H9 (cell line): ENCODE data around the gene HDLBP. TPM values are rescaled to one million over a fixed set of nuclear protein-coding genes. Genes with fewer than 3 reads are reported as not detected.

Experiments used
- DNase-seq: peaks from one replicate; pipeline ENCODE4 v3.0.0-alpha.2; 2017
- H2AFZ ChIP-seq: one replicate; pipeline ENCODE4 v1.6.1; 2013; ENCODE audit warnings: mild to moderate bottlenecking, low read length, control low read depth, moderate library complexity
- H2AK5ac ChIP-seq: 2 replicates; pipeline ENCODE4 v1.6.1; 2013; ENCODE audit warnings: low read length, control low read depth, mixed read lengths; ENCODE audit not compliant: insufficient read length
- H2BK120ac ChIP-seq: one replicate; pipeline ENCODE4 v1.6.1; 2013; ENCODE audit warnings: low read depth, mild to moderate bottlenecking, low read length, control low read depth, inconsistent platforms; ENCODE audit not compliant: poor library complexity, severe bottlenecking
- H2BK12ac ChIP-seq: 2 replicates; pipeline ENCODE4 v1.6.1; 2013; ENCODE audit warnings: low read length, control low read depth, mixed read lengths, low read depth; ENCODE audit not compliant: insufficient read length
- H2BK15ac ChIP-seq: 2 replicates; pipeline ENCODE4 v1.6.1; 2013; ENCODE audit warnings: low read depth, low read length, control low read depth
- H2BK20ac ChIP-seq: one replicate; pipeline ENCODE4 v1.6.1; 2013; ENCODE audit warnings: low read depth, mild to moderate bottlenecking, low read length, control low read depth, inconsistent platforms; ENCODE audit not compliant: poor library complexity, severe bottlenecking
- H2BK5ac ChIP-seq: 2 replicates; pipeline ENCODE4 v1.6.1; 2013; ENCODE audit warnings: low read length, control low read depth, mixed read lengths; ENCODE audit not compliant: insufficient read length
- H3K14ac ChIP-seq: 2 replicates; pipeline ENCODE4 v1.6.1; 2013; ENCODE audit warnings: low read length, control low read depth; ENCODE audit not compliant: insufficient read depth
- H3K18ac ChIP-seq: 2 replicates; pipeline ENCODE4 v1.6.1; 2013; ENCODE audit warnings: low read depth, mild to moderate bottlenecking, mixed read lengths, low read length, control low read depth; ENCODE audit not compliant: insufficient read length
- H3K23ac ChIP-seq: 2 replicates; pipeline ENCODE4 v1.6.1; 2013; ENCODE audit warnings: low read length, control low read depth, mixed read lengths, low read depth; ENCODE audit not compliant: insufficient read length
- H3K23me2 ChIP-seq: 2 replicates; pipeline ENCODE4 v1.6.1; 2013; ENCODE audit warnings: low read depth, mild to moderate bottlenecking, mixed read lengths, low read length, control low read depth; ENCODE audit not compliant: insufficient read length, poor library complexity, severe bottlenecking
- H3K27ac ChIP-seq: 2 replicates; pipeline ENCODE4 v1.5.1; 2013; ENCODE audit warnings: low read length, control low read depth, mixed read lengths, low read depth; ENCODE audit not compliant: insufficient read length
- H3K27me3 ChIP-seq: 2 replicates; pipeline ENCODE4 v1.6.1; 2013; ENCODE audit warnings: low read length, control low read depth, inconsistent platforms; ENCODE audit not compliant: insufficient read depth
- H3K4ac ChIP-seq: 2 replicates; pipeline ENCODE4 v1.6.1; 2013; ENCODE audit warnings: low read depth, mild to moderate bottlenecking, control low read depth, inconsistent platforms, low read length, moderate library complexity
- H3K4me1 ChIP-seq: 2 replicates; pipeline ENCODE4 v1.6.1; 2013; ENCODE audit warnings: low read length, control low read depth, inconsistent platforms; ENCODE audit not compliant: insufficient read depth
- H3K4me2 ChIP-seq: 2 replicates; pipeline ENCODE4 v1.6.1; 2013; ENCODE audit warnings: low read length, control low read depth, mixed read lengths; ENCODE audit not compliant: insufficient read length, insufficient read depth
- H3K56ac ChIP-seq: 2 replicates; pipeline ENCODE4 v1.6.1; 2013; ENCODE audit warnings: low read depth, mild to moderate bottlenecking, mixed read lengths, low read length, control low read depth; ENCODE audit not compliant: insufficient read length
- H3K79me1 ChIP-seq: 2 replicates; pipeline ENCODE4 v1.6.1; 2013; ENCODE audit warnings: low read depth, mild to moderate bottlenecking, moderate library complexity, low read length, control low read depth, inconsistent platforms; ENCODE audit not compliant: insufficient read depth, poor library complexity, severe bottlenecking
- H3K79me2 ChIP-seq: 2 replicates; pipeline ENCODE4 v1.6.1; 2013; ENCODE audit warnings: low read length, control low read depth, inconsistent platforms; ENCODE audit not compliant: insufficient read depth
- H3K9ac ChIP-seq: 2 replicates; pipeline ENCODE4 v1.6.1; 2013; ENCODE audit warnings: low read length, control low read depth, mixed read lengths; ENCODE audit not compliant: insufficient read length; ENCODE audit errors: extremely low read depth
- H3K9me3 ChIP-seq: one replicate; pipeline ENCODE4 v1.6.1; 2013; ENCODE audit warnings: low read depth, low read length, inconsistent platforms; ENCODE audit not compliant: control insufficient read depth
- H3T11ph ChIP-seq: one replicate; pipeline ENCODE4 v1.6.1; 2013; ENCODE audit warnings: mild to moderate bottlenecking, low read length, control low read depth, inconsistent platforms
- H4K20me1 ChIP-seq: one replicate; pipeline ENCODE4 v1.6.1; 2013; ENCODE audit not compliant: control insufficient read depth, insufficient read length, insufficient read depth
- H4K5ac ChIP-seq: 2 replicates; pipeline ENCODE4 v1.6.1; 2013; ENCODE audit warnings: low read depth, mild to moderate bottlenecking, mixed read lengths, low read length, control low read depth; ENCODE audit not compliant: insufficient read length
- H4K8ac ChIP-seq: replicated peaks from 2 replicates; pipeline ENCODE4 v1.6.1; 2013; ENCODE audit warnings: low read length, control low read depth, mixed read lengths, low read depth; ENCODE audit not compliant: insufficient read length
- H4K91ac ChIP-seq: 2 replicates; pipeline ENCODE4 v1.6.1; 2013; ENCODE audit warnings: low read depth, mild to moderate bottlenecking, moderate library complexity, mixed read lengths, low read length, control low read depth; ENCODE audit not compliant: insufficient read length
- H3K27ac Mint-ChIP-seq, 3 experiments: 2 replicates in 2 of 3; 3 replicates in 1 of 3; pipeline ENCODE4 v1.8.0; 2020 to 2021; ENCODE audit warnings: mixed read lengths in 3 of 3, mild to moderate bottlenecking in 1 of 3, moderate library complexity in 1 of 3
- H3K27me3 Mint-ChIP-seq: 2 replicates; pipeline ENCODE4 v1.8.0; 2021; ENCODE audit warnings: low read depth, mild to moderate bottlenecking, moderate library complexity, mixed read lengths
- H3K36me3 Mint-ChIP-seq, 3 experiments: 2 replicates in 2 of 3; 3 replicates in 1 of 3; pipeline ENCODE4 v1.8.0; 2020 to 2021; ENCODE audit warnings: low read depth in 3 of 3, mixed read lengths in 3 of 3; ENCODE audit not compliant: insufficient read depth in 1 of 3
- H3K4me1 Mint-ChIP-seq, 2 experiments: 2 replicates each; pipeline ENCODE4 v1.8.0; 2020; ENCODE audit warnings: mixed read lengths in 2 of 2
- H3K4me3 Mint-ChIP-seq, 2 experiments: 2 replicates in 1 of 2; 3 replicates in 1 of 2; pipeline ENCODE4 v1.8.0; 2020 to 2021; ENCODE audit warnings: mild to moderate bottlenecking in 2 of 2, mixed read lengths in 2 of 2, moderate library complexity in 1 of 2
- H3K9me3 Mint-ChIP-seq, 2 experiments: 2 replicates in 1 of 2; 3 replicates in 1 of 2; pipeline ENCODE4 v1.8.0; 2020; ENCODE audit warnings: mild to moderate bottlenecking in 2 of 2, mixed read lengths in 2 of 2, moderate library complexity in 1 of 2
- CTCF ChIP-seq: fragments of 200-600 bp; sonication (generic); conservative IDR thresholded peaks from 3 replicates; pipeline ENCODE4 v1.8.0; 2021; ENCODE audit warnings: antibody characterized with exemption, mild to moderate bottlenecking
- WGBS: extraction: QIAGEN DNeasy Blood & Tissue Kit; methylation state at CpG from one replicate; pipeline ENCODE4 v1.1.7; 2013; ENCODE audit warnings: missing lambda C conversion rate, low lambda C conversion rate, mixed read lengths; ENCODE audit not compliant: insufficient read length; ENCODE audit errors: extremely low coverage; 5-methylcytosine and 5-hydroxymethylcytosine counted together
- total RNA-seq: library from RNA; stranded (reverse); gene quantifications from 2 replicates; pipeline ENCODE4 v1.2.1, GENCODE V29; 2021

HDLBP gene
- total RNA-seq, 1 experiment from 2014 or later: 364 TPM

DNA sequence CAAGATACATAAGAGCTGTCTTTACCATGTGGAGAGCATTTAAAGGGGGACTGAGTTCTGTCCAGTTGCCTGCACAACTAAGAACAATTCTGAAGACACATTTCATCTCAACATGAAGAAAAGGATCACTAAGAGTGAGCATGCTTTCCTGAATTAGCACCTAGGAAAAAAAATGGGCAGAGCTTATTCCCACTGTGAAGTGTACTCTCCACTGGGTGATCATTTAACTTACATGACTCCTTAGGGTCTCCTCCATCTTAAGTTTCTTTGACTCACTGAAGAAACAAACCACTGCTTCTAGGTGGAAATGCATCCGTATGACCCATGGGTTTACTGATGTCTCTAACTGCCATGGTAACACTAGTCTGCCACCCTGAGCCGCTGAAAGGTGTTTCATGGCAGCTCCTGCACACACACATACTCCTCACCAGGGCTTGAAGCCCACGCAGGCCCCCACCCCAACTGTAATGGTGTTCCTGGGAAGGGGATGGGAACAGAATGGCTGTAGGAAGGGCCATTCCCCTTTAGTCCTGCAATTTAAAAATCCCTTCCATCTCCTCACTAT, 27.1 kb downstream of the HDLBP start:
- H2BK20ac ChIP-seq: no peak overlapping the region
- no peak overlapping the region for H3K18ac ChIP-seq
- no peak overlapping the region for H3K27ac ChIP-seq
- H3K4me3 Mint-ChIP-seq: no peak overlapping the region
- H3K27me3 ChIP-seq: no peaks in the 10 kb centered on the region
- H2BK15ac ChIP-seq: no peak overlapping the region
- no peak overlapping the region for H4K5ac ChIP-seq
- no peak overlapping the region for H3K9ac ChIP-seq
- H3K56ac ChIP-seq: no peak overlapping the region
- peaks cover 0 to 6% (median 3%) of the 10 kb centered on the region in 3 experiments; a peak in 4 of 7 replicates for H3K36me3 Mint-ChIP-seq
- no peak for TF ChIP-seq CTCF
- no peaks in the 10 kb centered on the region for H3K79me1 ChIP-seq
- H2BK120ac ChIP-seq: no peak overlapping the region
- peak overlapping the region in 2 of 3 experiments; percentile 37 to 38; a peak in 4 of 7 replicates for H3K27ac Mint-ChIP-seq
- WGBS: no CpG with 5 or more reads among the region's 3 CpGs
- H3K27me3 Mint-ChIP-seq: no peaks in the 10 kb centered on the region
- no peak overlapping the region for H4K91ac ChIP-seq
- no peak overlapping the region for H2AK5ac ChIP-seq
- H2BK12ac ChIP-seq: no peak overlapping the region
- H3K23ac ChIP-seq: no peak overlapping the region
- no peak overlapping the region for H3T11ph ChIP-seq
- no peak overlapping the region for H2BK5ac ChIP-seq
- no peak overlapping the region for H3K14ac ChIP-seq
- H4K8ac ChIP-seq: no peak overlapping the region
- no peak for DNase-seq
- H3K4ac ChIP-seq: no peak overlapping the region
- H3K23me2 ChIP-seq: no peaks in the 10 kb centered on the region
- H3K4me1 Mint-ChIP-seq: peaks cover 6 to 11% of the 10 kb centered on the region in 2 experiments
- H3K9me3 ChIP-seq: no peaks in the 10 kb centered on the region
- H3K9me3 Mint-ChIP-seq: no peaks in the 10 kb centered on the region
- peaks cover 11% of the 10 kb centered on the region; the same call in 1 of the 2 replicates for H3K79me2 ChIP-seq
- no peaks in the 10 kb centered on the region; the same call in 1 of the 2 replicates for H3K4me1 ChIP-seq
- no peaks in the 10 kb centered on the region for H4K20me1 ChIP-seq
- H3K4me2 ChIP-seq: no peak overlapping the region
- H2AFZ ChIP-seq: no peak overlapping the region
